Measurements from ENCODE around the gene SSBP3.
"Not testable (repeated sequence)": the region's sequence is repeated elsewhere in the genome, so short reads cannot be mapped to it uniquely, and the experiment has no call there.

Gene SSBP3

DNA sequence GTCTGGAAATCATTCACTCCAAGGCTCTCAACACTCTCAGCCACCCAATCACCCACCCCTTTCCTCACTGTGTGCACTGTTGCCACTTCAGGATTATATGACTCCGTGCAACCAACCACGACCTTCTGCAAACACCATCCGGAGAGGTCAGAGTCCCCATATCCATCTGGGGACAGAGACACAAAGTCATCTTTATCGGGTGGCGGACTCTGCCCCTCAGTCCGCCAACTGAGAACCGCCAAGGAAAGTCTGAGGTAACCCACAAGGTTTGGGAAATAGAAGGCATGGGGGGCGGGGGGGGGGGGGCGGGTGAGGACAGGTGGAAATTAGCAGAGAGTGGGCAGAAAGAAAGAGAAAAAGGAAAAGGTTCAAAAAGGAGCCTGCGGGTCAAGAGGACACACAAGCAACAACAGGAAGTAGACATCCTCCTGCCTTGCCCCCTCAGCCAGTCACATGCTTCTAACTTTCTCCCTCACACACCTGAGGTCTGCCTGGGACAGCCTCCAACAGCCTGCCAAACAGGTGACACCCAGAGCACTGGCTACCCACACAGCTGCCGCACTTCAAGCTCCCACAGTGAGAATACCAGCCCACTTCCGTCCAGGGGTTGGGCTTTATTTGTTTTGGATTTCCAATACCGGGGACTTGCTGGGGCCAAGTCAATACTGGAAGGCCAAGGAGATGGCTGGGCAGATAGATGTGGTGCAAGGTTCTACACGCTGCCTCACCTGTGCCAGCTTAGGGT, 58.1 kb downstream of the SSBP3 start:
- DNase-seq, result no peak

DNA sequence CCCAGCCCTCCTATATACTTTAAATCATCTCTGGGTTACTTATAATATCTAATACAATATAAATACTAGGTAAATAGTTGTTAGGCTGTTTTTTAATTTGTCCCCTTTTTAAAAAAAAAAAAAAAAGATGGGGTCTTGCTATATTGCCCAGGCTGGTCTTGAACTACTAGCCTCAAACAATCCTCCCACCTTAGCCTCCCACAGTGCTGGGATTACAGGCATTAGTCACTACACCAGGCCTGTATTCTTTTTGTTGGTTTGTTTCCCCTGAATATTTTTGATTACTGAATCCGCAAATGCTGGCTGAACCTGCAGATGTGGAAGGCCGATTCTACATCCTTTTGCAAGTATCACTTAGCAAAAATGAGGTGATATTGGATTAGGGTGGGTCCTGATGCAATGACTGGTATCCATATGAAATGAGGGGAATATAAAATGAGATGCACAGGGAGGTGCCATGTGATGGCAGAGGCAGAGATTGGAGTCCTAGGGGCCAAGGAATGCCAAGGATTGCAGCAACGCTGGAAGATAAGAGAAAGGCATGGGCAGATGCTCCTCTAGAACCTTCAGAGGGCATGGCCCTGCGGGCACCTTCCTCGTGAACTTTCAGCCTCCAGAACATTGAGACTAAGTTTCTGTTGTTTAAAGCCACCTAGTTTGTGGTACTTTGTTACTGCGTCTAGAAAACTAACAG, 58.8 kb downstream of the SSBP3 start:
- no peak for DNase-seq

DNA sequence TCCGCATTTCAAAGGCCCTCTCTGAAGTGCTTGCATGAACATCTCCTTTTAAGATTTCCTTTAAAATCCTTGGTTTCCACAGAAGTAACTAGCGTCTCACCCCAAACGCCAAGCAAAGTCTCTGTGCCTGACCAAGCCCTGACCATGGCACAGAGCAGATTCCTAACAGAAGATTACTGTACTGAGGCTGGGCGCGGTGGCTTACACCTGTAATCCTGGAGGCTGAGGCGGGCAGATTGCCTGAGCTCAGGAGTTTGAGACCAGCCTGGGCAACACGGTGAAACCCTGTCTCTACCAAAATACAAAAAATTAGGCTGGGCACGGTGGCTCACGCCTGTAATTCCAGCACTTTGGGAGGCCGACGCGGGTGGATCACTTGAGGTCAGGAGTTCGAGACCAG, 60.6 kb downstream of the SSBP3 start:
- DNase-seq, result not testable (repeated sequence)

DNA sequence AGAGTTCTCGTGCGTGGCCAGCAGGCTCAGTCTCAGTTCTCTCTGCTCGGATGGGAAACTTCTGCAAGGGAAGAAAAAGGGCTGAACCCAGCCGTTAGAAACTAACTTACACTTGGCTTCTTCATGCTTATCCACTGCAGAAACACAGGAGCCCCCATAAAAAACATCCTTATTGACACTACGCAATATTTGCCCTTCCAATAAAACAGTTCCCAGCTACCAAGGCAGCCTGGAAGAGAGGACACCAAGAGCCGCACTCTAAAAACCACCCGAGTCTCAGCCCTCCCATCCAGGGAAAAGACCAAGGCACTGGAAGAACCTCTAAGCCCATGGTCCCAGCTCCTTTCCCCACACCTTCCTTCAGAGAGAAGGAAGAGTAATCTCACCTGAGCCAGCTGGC, 61.1 kb downstream of the SSBP3 start:
- DNase-seq, result no peak

DNA sequence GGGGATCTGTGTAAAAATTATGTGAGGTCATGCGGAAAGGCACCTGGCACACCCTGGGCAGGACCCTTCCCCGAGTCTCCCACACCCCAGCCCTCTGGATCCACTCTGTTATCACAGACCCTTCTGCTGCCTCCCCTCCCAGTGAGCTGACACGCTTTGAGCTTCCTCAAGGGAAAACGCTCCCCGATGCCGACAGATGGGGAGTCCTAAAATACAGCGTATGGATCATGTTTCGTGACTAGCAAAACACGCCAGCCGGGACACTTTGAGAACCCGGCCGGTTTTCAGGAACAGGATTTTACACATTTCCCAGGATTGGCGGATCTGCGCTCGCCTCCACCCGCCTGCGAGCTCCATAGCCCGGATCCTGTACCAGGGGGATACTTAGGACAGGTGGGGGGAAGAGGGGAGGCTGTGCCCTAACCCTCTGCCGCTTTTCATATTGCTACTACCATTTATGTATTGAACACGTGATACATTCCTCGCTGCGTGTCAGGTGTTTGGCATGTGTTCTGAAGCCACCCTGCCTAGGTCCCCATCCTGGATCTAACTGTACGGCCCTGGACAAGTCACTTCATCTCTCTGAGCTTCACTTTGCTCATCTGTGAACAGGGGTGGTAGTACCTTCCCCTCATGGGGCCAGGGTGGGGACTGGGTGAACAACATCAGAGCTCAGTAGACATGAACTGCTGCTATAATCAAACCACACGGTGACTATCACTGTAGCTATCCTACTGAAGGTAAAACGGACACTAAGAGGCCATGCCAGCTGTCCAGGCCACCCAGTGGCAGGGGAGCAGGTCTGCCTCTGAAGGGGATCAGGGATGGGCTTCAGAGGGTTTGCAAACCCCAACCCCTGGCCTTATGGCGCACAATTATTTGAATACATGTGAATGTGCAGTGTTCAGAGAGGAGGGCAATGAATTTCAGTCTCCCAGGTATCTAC, 63.2 kb downstream of the SSBP3 start:
- DNase-seq, result no peak

DNA sequence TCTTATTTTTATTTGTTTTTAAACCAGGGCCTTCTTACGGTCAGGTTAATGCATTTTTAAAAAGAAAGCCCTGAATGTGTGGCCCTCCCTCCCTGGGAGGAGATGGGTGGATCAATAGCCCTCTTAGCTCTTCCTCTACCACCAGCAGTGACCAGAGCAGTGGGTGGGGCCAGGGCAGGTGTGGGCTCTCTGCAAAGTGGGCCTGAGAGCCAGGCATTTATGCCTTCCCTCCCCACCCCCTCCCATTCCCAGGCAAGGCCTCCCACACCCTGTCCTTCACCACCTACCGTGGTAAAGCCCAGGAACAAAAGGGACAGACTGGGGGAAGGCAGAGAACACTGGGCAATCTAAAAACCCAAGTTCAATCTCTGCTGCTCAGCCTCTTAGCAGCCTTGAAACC, 63.9 kb downstream of the SSBP3 start:
- no peak for DNase-seq

DNA sequence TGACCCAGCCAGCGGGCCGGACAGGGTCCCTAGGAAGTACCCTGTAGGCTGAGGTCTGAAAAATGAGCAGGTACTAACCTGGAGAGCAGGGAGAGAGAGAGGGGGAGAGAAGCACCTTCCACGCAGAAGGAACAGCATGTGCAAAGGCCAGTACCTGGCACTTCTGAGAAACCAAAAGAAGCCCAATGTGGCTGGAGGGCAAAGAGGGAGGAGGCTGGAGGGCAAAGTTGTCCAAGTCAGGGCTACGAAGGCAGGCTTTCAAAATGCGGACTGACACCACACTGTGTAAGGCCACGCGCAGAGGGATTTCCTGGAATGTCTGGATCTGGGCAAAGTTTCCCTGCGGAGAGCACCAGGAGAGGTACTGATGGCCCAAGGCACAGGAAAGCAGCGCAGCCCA, 64.4 kb downstream of the SSBP3 start:
- no peak for DNase-seq

DNA sequence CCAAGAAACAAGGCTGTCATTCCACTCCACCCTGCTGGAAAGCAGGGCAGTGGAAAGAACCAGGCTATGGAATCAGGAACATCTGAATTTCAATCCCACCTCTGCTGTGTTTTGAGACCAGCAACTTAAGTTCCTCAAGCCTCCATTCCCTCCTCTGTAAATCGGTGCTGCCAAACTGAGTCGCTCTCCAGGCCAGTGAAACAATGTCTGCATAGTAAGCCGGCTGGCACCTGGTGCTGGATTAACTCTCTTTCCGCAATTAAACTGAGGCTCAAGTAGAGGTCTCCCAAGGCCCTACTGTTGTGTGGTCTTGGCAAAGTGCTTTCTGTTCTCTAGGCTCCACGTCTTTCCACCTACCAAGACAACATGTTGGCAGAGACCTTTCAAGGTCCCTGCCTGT, 65.3 kb downstream of the SSBP3 start:
- DNase-seq, result no peak

DNA sequence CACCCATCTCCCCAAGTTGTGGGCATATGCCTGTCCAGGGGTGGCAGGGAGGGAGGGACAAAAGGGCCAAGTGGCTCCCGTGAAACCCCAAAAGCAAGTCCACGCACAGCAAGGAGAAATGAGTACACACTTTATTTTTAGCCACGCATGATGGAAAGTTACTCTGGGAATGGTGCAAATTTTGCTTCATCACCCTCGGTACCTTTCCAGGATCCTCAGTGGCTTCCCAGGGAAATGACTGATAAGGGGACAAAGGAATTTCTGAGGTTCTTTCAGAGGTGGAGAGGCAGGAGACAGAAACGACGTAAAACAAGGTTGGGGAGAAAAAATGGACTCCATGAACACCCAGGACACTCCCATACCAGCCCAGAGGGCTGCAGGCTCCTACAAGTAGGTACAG, 65.8 kb downstream of the SSBP3 start:
- no peak for DNase-seq

DNA sequence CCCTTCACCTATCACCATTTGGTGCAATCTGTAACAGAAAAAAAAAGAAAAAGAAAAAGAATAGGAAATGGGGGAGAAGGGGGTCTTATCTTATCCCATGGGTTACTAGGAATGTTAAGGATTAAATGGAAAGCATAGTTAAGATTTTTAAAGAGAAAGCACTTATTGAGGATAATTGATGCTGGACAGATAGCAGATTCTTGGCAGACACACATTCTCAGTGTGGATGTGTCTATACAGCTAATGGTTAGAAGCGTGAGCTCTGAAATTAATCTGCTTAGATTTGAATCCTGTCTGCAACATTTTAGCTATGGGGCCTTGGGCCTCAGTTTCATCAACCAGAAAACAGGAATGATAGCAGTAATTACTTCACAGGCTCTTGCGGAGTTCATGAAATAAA, 67.1 kb downstream of the SSBP3 start:
- DNase-seq, result no peak

DNA sequence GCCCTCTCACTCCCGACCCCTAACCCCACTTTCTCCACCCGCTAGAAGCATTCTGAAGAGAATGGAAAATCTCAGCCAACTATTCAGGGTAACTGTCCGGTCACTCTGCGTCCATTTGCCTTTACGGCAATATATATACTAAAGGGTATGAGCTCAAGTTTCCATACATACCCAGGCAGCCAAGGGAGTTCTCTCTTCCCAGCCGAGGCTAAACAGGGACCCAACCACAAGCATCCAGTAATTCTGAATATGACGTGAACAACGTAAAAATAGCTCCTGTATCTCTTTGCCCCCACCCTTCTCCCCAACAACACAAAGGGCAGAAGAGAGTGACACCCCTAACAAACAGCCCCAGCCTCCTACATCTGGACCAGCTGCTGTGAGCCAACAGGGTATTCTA, 67.7 kb downstream of the SSBP3 start:
- DNase-seq, result no peak

DNA sequence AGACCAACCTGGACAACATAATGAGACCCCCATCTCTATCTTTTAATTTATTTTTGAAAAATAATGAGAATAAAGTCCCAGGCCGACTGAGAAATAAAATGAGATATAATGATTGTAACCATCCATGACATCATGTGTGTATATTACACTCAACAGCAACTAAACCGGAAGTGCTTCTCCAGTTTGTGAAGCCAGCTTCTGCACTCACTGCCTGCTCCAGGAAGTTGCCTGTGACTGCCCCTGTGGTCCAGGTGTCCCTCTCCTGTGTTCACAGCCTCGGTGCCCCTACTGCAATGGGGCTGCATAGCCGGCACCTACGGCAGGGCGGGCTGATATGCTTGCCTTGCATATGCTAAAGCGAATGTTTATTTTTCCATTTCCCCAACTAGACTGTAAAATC, 68.3 kb downstream of the SSBP3 start:
- no peak for DNase-seq

DNA sequence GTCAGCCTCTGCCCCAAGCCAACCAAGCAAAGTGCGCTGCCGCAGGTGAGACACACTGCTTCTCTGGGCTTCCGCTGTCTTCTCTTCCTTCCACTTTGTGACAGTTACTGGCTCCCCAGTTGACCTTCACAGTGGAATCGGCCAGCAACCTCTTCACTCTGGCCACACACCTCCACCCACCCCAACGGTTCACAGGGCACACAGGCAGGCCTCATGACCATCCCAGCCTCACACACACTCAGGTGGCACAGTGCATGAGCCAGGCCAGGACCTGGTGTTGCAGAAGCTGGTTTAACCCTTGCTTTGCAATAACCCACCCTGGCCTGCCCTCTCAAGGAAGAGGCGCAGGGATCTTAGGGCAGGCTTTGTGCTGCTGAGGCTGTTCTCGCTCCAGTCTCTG, 69.2 kb downstream of the SSBP3 start:
- DNase-seq, result no peak

DNA sequence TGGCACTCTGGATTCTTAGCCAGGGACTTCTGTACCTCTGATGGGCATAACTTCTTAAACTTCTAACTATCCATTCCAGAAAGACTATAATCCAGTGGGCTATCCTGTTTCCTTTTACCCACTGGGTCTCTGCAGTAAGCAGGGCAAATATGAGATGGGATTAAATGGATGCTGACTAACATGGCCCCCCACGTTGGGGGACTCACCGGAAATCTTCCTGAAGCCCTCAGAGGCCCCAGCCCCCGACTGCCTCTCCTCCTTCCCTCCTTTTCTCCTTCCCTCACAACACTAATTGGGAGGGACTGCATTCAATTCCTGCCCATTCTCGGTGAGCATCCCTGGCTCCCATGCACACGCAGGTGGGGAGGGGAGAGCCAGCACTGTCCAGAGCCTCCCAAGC, 70.1 kb downstream of the SSBP3 start:
- DNase-seq, result no peak

DNA sequence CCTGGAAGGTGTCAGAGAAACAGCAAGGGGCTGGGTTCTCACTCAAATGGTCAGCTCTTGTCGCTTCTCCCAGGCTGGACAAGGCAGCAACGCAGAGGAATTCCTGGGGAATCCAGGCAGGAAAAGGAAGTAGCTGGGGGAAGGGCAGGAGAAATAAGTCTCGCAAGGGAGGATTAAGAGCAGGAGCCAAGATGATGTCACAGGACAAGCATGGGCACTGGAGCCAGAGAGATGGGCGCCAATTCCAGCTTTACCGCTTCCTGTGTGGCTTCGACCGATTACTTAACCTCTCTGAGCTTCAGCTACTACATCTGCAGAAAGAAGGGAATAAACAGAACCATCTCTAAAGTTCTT, 70.5 kb downstream of the SSBP3 start:
- no peak for DNase-seq

DNA sequence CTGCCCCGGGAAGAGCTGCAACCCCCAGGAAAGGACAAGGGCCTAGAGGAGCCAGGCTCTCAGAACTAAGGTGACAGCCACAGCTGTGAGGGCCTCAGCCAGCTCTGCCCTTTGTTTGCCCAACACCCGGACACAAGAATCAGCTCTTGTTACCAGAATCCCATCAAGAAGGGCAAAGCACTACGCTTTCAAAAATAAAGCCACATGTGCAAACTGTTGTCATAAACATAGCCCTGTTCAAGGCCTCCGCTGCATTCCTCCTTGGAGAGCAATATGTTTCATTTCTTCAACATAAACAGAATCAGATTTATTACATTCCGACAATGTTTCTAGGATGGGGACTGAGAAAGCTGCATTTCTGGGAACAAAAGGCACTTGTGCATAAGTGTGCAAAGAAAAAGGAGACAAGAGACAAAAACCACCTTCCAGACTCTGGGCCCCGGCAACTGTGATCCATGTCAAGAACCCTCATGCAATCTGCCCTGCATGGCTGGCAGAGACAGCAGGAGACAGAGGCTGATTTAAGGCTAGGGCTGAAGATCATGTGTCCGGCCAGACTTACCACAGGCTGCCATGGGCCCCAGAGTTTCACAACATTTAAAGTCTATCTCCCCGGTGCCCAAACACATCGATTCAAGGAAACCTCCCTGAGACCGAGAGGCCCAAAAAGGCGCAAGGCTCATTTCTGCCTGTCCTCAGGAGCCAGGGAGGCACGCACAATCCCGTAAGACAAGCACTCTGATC, 71.0 kb downstream of the SSBP3 start:
- DNase-seq, result no peak

DNA sequence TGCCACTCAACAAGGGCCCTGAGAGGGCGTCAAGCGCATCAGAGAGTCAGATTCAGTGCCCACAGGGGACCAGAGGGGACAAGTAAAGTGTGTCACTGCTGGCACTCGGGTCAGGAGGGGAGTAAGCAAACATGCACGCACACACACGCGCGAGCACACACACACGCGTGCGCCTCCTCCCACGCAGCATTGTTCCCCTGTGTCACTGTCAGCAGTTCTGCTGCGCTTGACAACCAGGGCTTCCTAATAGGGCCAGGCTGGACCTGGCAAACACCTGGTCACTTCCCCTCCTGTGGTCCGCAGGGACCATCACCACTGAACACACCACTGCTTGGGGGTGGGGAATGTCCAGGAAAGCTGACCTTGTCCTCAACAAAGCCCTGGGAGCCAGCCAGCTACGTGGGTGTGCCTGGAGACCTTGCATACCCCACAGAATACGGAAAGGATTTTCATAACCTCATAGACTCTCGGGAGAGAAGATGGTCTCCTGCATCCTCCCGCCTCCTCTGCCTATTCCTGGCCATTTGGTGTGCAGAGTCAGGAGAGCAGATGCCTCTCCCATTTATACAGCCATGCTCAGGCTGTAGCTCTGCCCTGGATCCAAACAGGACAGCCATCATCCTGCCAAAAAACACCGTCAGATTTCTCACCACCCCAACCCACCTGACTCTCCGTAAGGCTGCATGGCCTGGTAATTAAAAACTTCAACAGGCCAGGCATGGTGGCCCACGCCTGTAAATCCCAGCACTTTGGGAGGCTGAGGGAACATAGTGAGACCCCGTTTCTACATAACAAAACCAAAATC, 73.2 kb downstream of the SSBP3 start:
- DNase-seq, result no peak

DNA sequence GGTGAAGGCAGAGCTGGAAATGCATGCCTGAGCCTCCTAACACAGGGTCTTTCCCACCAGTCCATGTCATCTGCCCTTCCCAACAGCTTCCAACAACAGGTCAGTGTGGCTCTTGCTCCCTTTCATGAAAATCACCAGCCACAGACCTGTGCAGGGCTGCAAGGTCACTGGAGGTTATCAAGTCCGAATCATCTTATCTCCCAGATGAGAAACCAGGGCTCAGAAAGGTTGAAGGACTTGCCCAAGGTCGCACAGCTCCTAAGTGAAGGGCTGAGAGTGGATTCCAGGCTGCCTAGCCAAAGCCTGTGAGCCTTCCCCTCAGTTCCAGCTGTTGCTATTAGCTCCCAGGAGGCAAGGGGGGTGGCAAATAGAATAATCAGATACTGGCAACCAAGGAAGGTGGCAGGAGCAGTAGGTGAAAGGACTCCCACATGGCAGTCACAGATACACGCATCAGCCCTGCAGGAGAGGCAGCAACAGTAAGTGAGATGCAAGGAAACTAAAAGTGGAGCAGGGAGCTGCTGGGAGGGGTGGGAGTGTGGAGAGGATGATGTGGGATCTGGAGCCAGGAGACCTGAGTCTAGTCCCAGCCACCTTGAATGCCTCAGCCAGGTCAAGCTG, 74.2 kb downstream of the SSBP3 start:
- DNase-seq, result no peak

DNA sequence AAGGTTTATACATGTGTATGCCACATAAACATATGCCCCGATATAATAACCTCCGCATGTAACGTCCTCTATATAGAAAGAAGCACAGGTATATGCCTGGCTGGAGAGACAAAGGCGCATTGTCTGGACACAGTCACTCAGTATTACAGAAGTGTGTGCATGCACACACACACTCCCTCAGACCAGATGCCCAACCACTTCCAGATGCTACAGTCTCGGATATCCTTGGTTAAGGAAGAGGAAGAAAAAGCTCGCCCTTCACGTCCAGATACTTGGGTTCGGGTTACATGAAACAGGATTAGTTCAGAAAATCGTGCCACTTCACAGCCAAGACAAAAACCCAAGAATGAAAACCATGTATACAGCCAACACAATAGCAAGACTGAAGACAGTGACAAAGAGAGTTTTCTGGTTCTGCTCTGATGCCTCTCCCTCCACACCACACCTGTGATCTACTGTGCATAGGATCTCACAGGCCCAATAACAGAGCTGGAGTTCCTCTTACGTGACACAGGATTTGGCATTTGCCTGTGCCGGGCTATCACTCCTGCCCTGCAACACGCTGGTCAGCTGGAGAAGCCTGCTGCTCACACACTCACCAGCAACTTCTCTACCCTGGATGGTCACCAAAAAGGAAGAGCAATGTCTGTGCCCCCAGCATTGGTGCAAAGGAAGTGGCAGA, 75.0 kb downstream of the SSBP3 start:
- DNase-seq, result no peak

DNA sequence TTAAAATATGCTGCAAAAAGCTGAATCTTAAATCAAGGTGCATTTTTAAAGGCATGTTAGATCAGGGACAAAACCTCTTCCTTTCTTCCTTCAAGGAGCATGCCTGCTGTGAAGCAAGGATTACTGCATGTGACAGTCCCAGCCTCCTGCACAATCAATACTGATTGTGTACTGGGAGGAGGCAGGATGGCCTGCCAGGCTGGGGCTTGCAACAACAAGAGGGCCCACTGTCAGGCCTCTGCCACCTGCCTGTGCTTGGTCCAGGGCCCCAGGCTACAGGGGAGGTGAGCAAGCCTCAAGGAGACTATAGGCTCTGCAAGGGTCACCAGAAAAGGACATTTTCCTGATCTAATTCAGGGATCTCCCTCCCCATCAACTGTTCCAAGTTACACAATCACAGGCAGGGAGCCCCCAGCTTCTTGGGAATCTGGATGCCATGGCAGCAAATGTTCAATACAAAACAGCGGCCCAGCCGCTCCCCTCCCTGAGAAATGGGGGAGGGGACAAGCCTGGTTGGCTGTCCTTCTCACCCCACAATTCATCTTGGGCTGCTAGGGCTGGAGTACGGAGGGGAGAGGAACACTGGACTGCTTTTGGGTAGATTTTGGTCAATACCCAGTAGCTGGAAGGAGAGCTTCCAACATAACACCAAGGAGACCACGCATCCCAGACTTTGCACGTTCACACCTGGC, 76.7 kb downstream of the SSBP3 start:
- DNase-seq, result no peak

Measured in NCI-H1417 treated with DMSO at 0.1 percent for 48 hours (cell line).